Stomach (tissue), 4 donors: Measurements from ENCODE around the gene CCDC110.

Experiments
- EP300 ChIP-seq: sonication (generic); formaldehyde crosslinking; IDR thresholded peaks from one replicate; pipeline ENCODE4 v1.6.1; 2017; ENCODE audit warnings: antibody characterized with exemption
- POLR2A ChIP-seq, 4 donors: fragments of 450-650 bp; IDR thresholded peaks; one replicate each; pipeline ENCODE4 v1.6.1; 2016; ENCODE audit warnings: antibody characterized with exemption in 4 of 4, control low read depth in 2 of 4, mild to moderate bottlenecking in 1 of 4, moderate library complexity in 1 of 4
- POLR2AphosphoS5 ChIP-seq, 3 donors: sonication (generic); formaldehyde crosslinking; IDR thresholded peaks; one replicate each; pipeline ENCODE4 v1.6.1; 2016; ENCODE audit warnings: antibody characterized with exemption in 3 of 3
- TF ChIP-seq, protein P1 (sequence below), 7 experiments: fragments of 450-650 bp in 4 of 7; fragments of 200-600 bp in 3 of 7; sonication (generic) in 3 of 7; IDR thresholded peaks; one replicate each; pipeline ENCODE4 v1.5.1; 2016 to 2019; ENCODE audit warnings: antibody characterized with exemption in 7 of 7, control low read depth in 2 of 7, mild to moderate bottlenecking in 1 of 7

DNA sequence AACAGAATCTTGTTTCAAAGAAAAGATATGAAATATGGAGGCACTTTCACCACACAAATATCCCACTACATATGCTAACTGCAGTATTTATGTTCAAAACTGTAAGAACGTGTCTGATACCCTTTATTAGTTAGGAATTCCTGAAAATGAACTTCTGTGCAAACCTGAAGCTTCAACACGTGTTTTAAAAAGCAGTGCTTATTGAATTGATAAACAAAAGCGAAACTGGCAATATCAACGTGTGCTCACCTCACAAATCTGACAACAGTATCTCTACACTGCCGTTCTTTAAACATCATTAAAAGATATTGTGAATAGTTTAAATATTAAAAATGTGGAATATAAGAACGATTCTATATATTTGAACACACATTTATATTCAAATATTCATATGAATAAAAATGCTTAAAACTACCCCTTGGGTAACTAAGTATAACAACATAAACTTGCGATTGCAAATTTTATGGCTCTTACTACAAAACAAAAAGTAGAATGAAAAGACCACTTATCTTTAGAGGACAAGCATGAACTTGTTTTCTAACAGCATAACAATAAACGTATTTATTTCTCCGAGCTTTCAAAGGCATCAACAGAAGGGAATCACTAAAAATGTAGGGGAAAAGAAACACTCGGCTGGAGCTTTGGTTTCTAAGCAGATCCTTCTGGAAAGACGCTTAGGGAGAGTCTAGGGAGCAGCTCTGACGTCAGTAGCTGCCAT, 76.1 kb downstream of the CCDC110 start, which contains the start of gene LRP2BP:
- TF ChIP-seq, protein P1, sequence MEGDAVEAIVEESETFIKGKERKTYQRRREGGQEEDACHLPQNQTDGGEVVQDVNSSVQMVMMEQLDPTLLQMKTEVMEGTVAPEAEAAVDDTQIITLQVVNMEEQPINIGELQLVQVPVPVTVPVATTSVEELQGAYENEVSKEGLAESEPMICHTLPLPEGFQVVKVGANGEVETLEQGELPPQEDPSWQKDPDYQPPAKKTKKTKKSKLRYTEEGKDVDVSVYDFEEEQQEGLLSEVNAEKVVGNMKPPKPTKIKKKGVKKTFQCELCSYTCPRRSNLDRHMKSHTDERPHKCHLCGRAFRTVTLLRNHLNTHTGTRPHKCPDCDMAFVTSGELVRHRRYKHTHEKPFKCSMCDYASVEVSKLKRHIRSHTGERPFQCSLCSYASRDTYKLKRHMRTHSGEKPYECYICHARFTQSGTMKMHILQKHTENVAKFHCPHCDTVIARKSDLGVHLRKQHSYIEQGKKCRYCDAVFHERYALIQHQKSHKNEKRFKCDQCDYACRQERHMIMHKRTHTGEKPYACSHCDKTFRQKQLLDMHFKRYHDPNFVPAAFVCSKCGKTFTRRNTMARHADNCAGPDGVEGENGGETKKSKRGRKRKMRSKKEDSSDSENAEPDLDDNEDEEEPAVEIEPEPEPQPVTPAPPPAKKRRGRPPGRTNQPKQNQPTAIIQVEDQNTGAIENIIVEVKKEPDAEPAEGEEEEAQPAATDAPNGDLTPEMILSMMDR (IDR thresholded peaks at IDR 0.05) = no peak
- TF ChIP-seq EP300 (no peak), POLR2A (IDR thresholded peaks at IDR 0.05) (no peak), POLR2AphosphoS5 (IDR thresholded peaks at IDR 0.05) (no peak)
